ENCODE data around the gene OXNAD1. TPM values are rescaled to one million over a fixed set of nuclear protein-coding genes. Genes with fewer than 3 reads are reported as not detected.
A peak's percentile ranks its signal among the peaks of the same experiment; 100 is the strongest.

Gene OXNAD1
- total and polyA plus RNA-seq, 2 of the 13 experiments (the other 11 are each of a cell fraction or from before 2014, with no cell fraction given) = 9.9 to 18.8 TPM

DNA sequence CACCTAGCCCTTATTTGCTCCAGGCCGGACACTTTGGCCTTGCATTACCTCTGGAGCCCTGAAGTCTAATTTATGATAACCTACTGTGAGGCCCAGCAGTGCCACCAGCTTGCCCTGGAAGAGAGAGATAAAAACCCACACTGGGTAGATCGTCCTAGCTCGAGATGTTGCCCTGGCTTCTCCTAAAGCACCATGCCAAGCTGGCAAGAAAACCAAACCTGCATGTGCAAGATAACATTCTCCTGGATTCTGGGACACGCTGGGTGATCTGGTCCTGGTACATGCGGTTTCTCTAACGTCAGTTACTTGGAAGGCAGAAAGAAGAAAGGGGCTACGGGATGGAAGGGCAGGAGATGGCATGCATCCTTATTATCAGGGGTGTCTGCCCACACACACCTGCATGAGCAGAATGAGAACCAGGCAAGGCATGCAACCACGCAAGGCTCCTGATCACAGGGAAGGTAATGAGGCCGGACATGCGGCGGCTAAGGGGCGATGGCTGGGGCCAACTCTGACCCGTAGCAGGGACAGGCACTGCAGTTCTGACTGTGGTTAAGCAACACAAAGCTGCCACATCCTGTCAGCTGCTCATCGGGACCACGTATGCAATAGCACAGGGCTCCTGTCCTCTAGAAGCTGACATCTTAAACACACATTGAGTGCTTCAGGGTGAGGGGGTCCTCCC lies 73.0 kb downstream of the OXNAD1 start:
- intact Hi-C loops (cut with micrococcal nuclease; ENCODE audit: unreplicated experiment) = no loop called here
- no peaks in the 10 kb centered on the region for H4K20me1 ChIP-seq (ENCODE audit: insufficient read depth, low read length)
- H3K4me3 ChIP-seq (replicated peaks in 1 of 3; ENCODE audit: insufficient read depth in 1 of 3, low read depth in 2 of 3, low read length in 3 of 3) = no peak overlapping the region
- no peak overlapping the region for H2AFZ ChIP-seq (ENCODE audit: low read length)
- in situ Hi-C loops (cut with HindIII; ENCODE audit: extremely low pct_ligation_motif_present, low pct_unique_long_range_greater_than_20kb) = no loop called here
- DNase-seq (ENCODE audit: low spot score) (no peak), FAIRE-seq (no peak), ATAC-seq (no peak)
- H3K9me3 ChIP-seq (ENCODE audit: low read length) = no peaks in the 10 kb centered on the region
- H3K4me1 ChIP-seq (ENCODE audit: insufficient read depth, low read length) = peaks cover 13% of the 10 kb centered on the region
- H3K36me3 ChIP-seq (replicated peaks in 1 of 2; ENCODE audit: control insufficient read depth in 1 of 2, insufficient read depth in 2 of 2, low read length in 2 of 2) = peaks cover 2 to 5% of the 10 kb centered on the region in 2 experiments; a peak in 3 of 5 replicates
- no peaks in the 10 kb centered on the region for H3K79me2 ChIP-seq (ENCODE audit: insufficient read depth, low read length)
- H3K27me3 ChIP-seq (ENCODE audit: control insufficient read depth in 1 of 2, insufficient read depth in 2 of 2, low read length in 2 of 2) = no peaks in the 10 kb centered on the region
- no peak for TF ChIP-seq SKI (IDR thresholded peaks at IDR 0.05; ENCODE audit: partially characterized antibody)
- no peak for TF ChIP-seq NR2F6 (IDR thresholded peaks at IDR 0.05)
- no peak for TF ChIP-seq NR2F6 (CRISPR knock-in tag; IDR thresholded peaks at IDR 0.05)
- TF ChIP-seq ZNF629 (CRISPR knock-in tag; conservative IDR thresholded peaks at IDR 0.05) = no peak
- no peak for TF ChIP-seq NR2F1 (CRISPR knock-in tag; IDR thresholded peaks at IDR 0.05)
- H3K9ac ChIP-seq (ENCODE audit: insufficient read depth, low read depth, low read length) = no peak overlapping the region
- 99% methylated on average over 15 of the region's 15 CpGs for WGBS (ENCODE audit: low lambda C conversion rate)
- ChIA-PET POLR2A (no interaction called here), CTCF (ENCODE audit: low intra/inter-chr PET ratio, low total read pairs) (no interaction called here)
- no peak overlapping the region for H3K27ac ChIP-seq (ENCODE audit: extremely low read length, insufficient read depth, low read length)
- no peak overlapping the region for H3K4me2 ChIP-seq (ENCODE audit: low read depth, low read length)
- BruUV-seq (replicated peaks) = no TSS peak

- H3K27ac ChIP-seq (ENCODE audit: extremely low read length, insufficient read depth, low read length) = no peak overlapping the region
- H3K36me3 ChIP-seq (replicated peaks in 1 of 2; ENCODE audit: control insufficient read depth in 1 of 2, insufficient read depth in 2 of 2, low read length in 2 of 2) = peaks cover 2 to 7% of the 10 kb centered on the region in 2 experiments; a peak in 3 of 5 replicates
- no peaks in the 10 kb centered on the region for H3K79me2 ChIP-seq (ENCODE audit: insufficient read depth, low read length)
- FAIRE-seq (no peak), ATAC-seq (peak; percentile 48; the same call in 1 of the 3 replicates), DNase-seq (ENCODE audit: low spot score) (peak; percentile 16)
- no peaks in the 10 kb centered on the region for H4K20me1 ChIP-seq (ENCODE audit: insufficient read depth, low read length)
- WGBS (ENCODE audit: low lambda C conversion rate) = 90% methylated on average over 1 of the region's 1 CpG
- ChIA-PET CTCF (ENCODE audit: low intra/inter-chr PET ratio, low total read pairs) (no interaction called here), POLR2A (no interaction called here)
- H3K4me1 ChIP-seq (ENCODE audit: insufficient read depth, low read length) = peaks cover 3% of the 10 kb centered on the region
- intact Hi-C loops (cut with micrococcal nuclease; ENCODE audit: unreplicated experiment) = no loop called here
- BruUV-seq (replicated peaks) = no TSS peak
- no peak overlapping the region for H2AFZ ChIP-seq (ENCODE audit: low read length)
- in situ Hi-C loops (cut with HindIII; ENCODE audit: extremely low pct_ligation_motif_present, low pct_unique_long_range_greater_than_20kb) = no loop called here
- H3K9me3 ChIP-seq (ENCODE audit: low read length) = no peaks in the 10 kb centered on the region
- H3K4me2 ChIP-seq (ENCODE audit: low read depth, low read length) = no peak overlapping the region
- H3K9ac ChIP-seq (ENCODE audit: insufficient read depth, low read depth, low read length) = no peak overlapping the region
- no peak overlapping the region for H3K4me3 ChIP-seq (replicated peaks in 1 of 3; ENCODE audit: insufficient read depth in 1 of 3, low read depth in 2 of 3, low read length in 3 of 3)
- no peaks in the 10 kb centered on the region for H3K27me3 ChIP-seq (ENCODE audit: control insufficient read depth in 1 of 2, insufficient read depth in 2 of 2, low read length in 2 of 2)
- TF ChIP-seq MXI1 (IDR thresholded peaks at IDR 0.05; ENCODE audit: borderline replicate concordance, low read depth, low read length) (peak; percentile 51; the same call in 1 of the 3 replicates), RFX3 (CRISPR knock-in tag; IDR thresholded peaks at IDR 0.05) (peak; percentile 52; the same call in 1 of the 2 replicates), PCBP1 (IDR thresholded peaks at IDR 0.05; ENCODE audit: borderline replicate concordance, low read depth, low read length) (no peak), FOSL2 (CRISPR knock-in tag; IDR thresholded peaks at IDR 0.05) (0 out of 2 replicates have a peak, but pooled peaks have one; percentile 36), RFX1 (IDR thresholded peaks at IDR 0.05) (peak; percentile 39; the same call in 1 of the 2 replicates), CEBPB (IDR thresholded peaks at IDR 0.05; ENCODE audit: borderline replicate concordance, low read depth, low read length) (peak; percentile 53; the same call in 1 of the 2 replicates)
- TF ChIP-seq, protein P1, sequence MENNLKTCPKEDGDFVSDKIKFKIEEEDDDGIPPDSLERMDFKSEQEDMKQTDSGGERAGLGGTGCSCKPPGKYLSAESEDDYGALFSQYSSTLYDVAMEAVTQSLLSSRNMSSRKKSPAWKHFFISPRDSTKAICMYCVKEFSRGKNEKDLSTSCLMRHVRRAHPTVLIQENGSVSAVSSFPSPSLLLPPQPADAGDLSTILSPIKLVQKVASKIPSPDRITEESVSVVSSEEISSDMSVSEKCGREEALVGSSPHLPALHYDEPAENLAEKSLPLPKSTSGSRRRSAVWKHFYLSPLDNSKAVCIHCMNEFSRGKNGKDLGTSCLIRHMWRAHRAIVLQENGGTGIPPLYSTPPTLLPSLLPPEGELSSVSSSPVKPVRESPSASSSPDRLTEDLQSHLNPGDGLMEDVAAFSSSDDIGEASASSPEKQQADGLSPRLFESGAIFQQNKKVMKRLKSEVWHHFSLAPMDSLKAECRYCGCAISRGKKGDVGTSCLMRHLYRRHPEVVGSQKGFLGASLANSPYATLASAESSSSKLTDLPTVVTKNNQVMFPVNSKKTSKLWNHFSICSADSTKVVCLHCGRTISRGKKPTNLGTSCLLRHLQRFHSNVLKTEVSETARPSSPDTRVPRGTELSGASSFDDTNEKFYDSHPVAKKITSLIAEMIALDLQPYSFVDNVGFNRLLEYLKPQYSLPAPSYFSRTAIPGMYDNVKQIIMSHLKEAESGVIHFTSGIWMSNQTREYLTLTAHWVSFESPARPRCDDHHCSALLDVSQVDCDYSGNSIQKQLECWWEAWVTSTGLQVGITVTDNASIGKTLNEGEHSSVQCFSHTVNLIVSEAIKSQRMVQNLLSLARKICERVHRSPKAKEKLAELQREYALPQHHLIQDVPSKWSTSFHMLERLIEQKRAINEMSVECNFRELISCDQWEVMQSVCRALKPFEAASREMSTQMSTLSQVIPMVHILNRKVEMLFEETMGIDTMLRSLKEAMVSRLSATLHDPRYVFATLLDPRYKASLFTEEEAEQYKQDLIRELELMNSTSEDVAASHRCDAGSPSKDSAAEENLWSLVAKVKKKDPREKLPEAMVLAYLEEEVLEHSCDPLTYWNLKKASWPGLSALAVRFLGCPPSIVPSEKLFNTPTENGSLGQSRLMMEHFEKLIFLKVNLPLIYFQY (CRISPR knock-in tag; IDR thresholded peaks at IDR 0.05; ENCODE audit: borderline replicate concordance) = no peak
Measured at GRCh38 chr3:16338999-16339398, 74.0 kb downstream of the OXNAD1 start.

All from HepG2 (cell line).